Measurements from ENCODE around the gene ROBO2.

Gene ROBO2

GRCh38 chr3:77342027-77342426, 302.1 kb downstream of the ROBO2 start:
- TF ChIP-seq, protein P1, sequence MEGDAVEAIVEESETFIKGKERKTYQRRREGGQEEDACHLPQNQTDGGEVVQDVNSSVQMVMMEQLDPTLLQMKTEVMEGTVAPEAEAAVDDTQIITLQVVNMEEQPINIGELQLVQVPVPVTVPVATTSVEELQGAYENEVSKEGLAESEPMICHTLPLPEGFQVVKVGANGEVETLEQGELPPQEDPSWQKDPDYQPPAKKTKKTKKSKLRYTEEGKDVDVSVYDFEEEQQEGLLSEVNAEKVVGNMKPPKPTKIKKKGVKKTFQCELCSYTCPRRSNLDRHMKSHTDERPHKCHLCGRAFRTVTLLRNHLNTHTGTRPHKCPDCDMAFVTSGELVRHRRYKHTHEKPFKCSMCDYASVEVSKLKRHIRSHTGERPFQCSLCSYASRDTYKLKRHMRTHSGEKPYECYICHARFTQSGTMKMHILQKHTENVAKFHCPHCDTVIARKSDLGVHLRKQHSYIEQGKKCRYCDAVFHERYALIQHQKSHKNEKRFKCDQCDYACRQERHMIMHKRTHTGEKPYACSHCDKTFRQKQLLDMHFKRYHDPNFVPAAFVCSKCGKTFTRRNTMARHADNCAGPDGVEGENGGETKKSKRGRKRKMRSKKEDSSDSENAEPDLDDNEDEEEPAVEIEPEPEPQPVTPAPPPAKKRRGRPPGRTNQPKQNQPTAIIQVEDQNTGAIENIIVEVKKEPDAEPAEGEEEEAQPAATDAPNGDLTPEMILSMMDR (IDR thresholded peaks at IDR 0.05; ENCODE audit: insufficient read depth, low read depth, low read length, missing control alignments), result no peak
- H3K4me3 ChIP-seq (ENCODE audit: low read depth, low read length), result no peak overlapping the region
- no peak for DNase-seq (ENCODE audit: low read depth)

- TF ChIP-seq, protein P1 (IDR thresholded peaks at IDR 0.05; ENCODE audit: insufficient read depth, low read depth, low read length, missing control alignments), result no peak
- DNase-seq (ENCODE audit: low read depth), result no peak
- no peak overlapping the region for H3K4me3 ChIP-seq (ENCODE audit: low read depth, low read length)
These were observed 302.8 kb downstream of the ROBO2 start for GRCh38 chr3:77342688-77343087.

DNA sequence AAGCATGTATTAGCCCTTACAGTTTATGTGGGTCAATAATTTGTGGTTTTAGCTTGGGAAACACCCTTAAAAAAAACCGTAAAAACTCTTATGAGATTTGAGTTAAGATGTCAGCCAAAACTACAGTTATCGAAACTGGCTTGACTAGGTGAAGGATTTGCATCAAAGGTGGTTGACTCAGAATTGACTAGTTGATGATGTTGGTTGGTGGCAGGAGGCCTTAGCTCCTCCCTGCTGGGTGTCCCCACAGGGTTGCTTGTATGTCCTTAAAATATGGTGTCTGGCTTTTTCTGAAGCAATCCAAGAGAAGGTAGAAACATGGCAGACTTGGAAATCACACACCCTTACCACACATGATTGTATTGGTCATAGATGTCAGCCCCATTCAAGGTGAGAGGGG, 305.1 kb downstream of the ROBO2 start:
- H3K4me3 ChIP-seq (ENCODE audit: low read depth, low read length), result no peak overlapping the region
- TF ChIP-seq, protein P1 (IDR thresholded peaks at IDR 0.05; ENCODE audit: insufficient read depth, low read depth, low read length, missing control alignments), result no peak
- DNase-seq (ENCODE audit: low read depth), result no peak

- TF ChIP-seq, protein P1 (IDR thresholded peaks at IDR 0.05; ENCODE audit: insufficient read depth, low read depth, low read length, missing control alignments), result no peak
- peak; percentile 5 for DNase-seq (ENCODE audit: low read depth)
These were observed 308.5 kb downstream of the ROBO2 start for GRCh38 chr3:77348244-77348855.

GRCh38 chr3:77354958-77355357, 315.1 kb downstream of the ROBO2 start:
- TF ChIP-seq, protein P1 (IDR thresholded peaks at IDR 0.05; ENCODE audit: insufficient read depth, low read depth, low read length, missing control alignments), result no peak
- H3K4me3 ChIP-seq (ENCODE audit: low read depth, low read length), result no peak overlapping the region
- no peak for DNase-seq (ENCODE audit: low read depth)

More at GRCh38 chr3:77348244-77348855, 308.5 kb downstream of the ROBO2 start:
- no peak overlapping the region for H3K4me3 ChIP-seq (ENCODE audit: low read depth, low read length)

GRCh38 chr3:77362936-77363335, 323.0 kb downstream of the ROBO2 start:
- DNase-seq (ENCODE audit: low read depth), result no peak
- TF ChIP-seq, protein P1 (IDR thresholded peaks at IDR 0.05; ENCODE audit: insufficient read depth, low read depth, low read length, missing control alignments), result no peak
- no peak overlapping the region for H3K4me3 ChIP-seq (ENCODE audit: low read depth, low read length)

DNA sequence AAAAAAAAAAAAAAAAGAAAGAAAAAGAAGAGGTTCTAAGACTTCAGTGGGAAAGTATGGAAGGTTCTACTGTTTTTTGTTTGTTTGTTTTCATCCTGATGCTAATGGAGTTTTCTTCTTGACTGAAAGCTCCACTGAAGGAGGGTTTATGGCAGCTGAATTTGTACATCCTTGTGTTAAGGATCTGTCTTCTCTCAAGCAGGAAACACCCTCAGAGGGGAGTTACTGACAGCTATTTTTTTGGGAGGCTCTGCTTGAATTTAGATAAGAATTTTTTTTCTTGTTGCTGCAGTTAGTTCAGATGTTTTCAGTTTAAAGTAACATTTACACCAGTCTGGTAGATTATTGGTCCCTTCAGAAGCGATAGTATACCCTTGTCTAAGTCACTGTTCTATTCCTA, 325.3 kb downstream of the ROBO2 start:
- no peak overlapping the region for H3K4me3 ChIP-seq (ENCODE audit: low read depth, low read length)
- TF ChIP-seq, protein P1 (IDR thresholded peaks at IDR 0.05; ENCODE audit: insufficient read depth, low read depth, low read length, missing control alignments), result no peak
- DNase-seq (ENCODE audit: low read depth), result no peak

Measured in GM12865 (cell line).